Osteoblast (primary cell): ENCODE data around the gene NEK4. TPM values are rescaled to one million over a fixed set of nuclear protein-coding genes. Genes with fewer than 3 reads are reported as not detected.

Experiments used
- DNase-seq: peaks from one replicate; pipeline ENCODE4 v3.0.0; 2011; ENCODE audit warnings: low spot score, mixed read lengths; ENCODE audit not compliant: insufficient read length; ENCODE audit errors: missing footprints
- H2AFZ ChIP-seq: 2 replicates; pipeline ENCODE4 v1.6.0; 2011; ENCODE audit warnings: mild to moderate bottlenecking, low read length
- H3K27ac ChIP-seq: 2 replicates; pipeline ENCODE4 v1.5.1; 2011; ENCODE audit warnings: mild to moderate bottlenecking, low read depth, low read length, moderate library complexity
- H3K27me3 ChIP-seq: 2 replicates; pipeline ENCODE4 v1.6.0; 2012; ENCODE audit warnings: mild to moderate bottlenecking, control low read depth, inconsistent platforms, low read length, moderate library complexity; ENCODE audit not compliant: insufficient read depth
- H3K36me3 ChIP-seq: 2 replicates; pipeline ENCODE4 v1.5.1; 2011; ENCODE audit warnings: mild to moderate bottlenecking, low read length, control low read depth, moderate library complexity; ENCODE audit not compliant: insufficient read depth
- H3K4me1 ChIP-seq: 2 replicates; pipeline ENCODE4 v1.5.1; 2011; ENCODE audit warnings: mild to moderate bottlenecking, low read length, control low read depth, moderate library complexity; ENCODE audit not compliant: insufficient read depth
- H3K4me2 ChIP-seq: 2 replicates; pipeline ENCODE4 v1.6.0; 2011; ENCODE audit warnings: mild to moderate bottlenecking, low read length; ENCODE audit not compliant: insufficient read depth
- H3K4me3 ChIP-seq: fragments of 200-600 bp; sonication (generic); 3 replicates; pipeline ENCODE4 v1.5.1; 2012; ENCODE audit warnings: mild to moderate bottlenecking, low read length, inconsistent platforms; ENCODE audit not compliant: insufficient read depth
- H3K79me2 ChIP-seq: 2 replicates; pipeline ENCODE4 v1.6.0; 2012; ENCODE audit warnings: mild to moderate bottlenecking, low read length, control low read depth, inconsistent platforms; ENCODE audit not compliant: insufficient read depth
- H3K9me3 ChIP-seq: 2 replicates; pipeline ENCODE4 v1.5.1; 2011; ENCODE audit warnings: low read depth, low read length, control low read depth
- H4K20me1 ChIP-seq: 2 replicates; pipeline ENCODE4 v1.6.0; 2012; ENCODE audit warnings: mild to moderate bottlenecking, low read length, control low read depth; ENCODE audit not compliant: insufficient read depth
- total RNA-seq: library from RNA; depleted of rRNA; stranded (reverse); fragments of >200 nt; gene quantifications from 2 replicates; pipeline ENCODE4 v1.2.3, GENCODE V29; 2012
- TF ChIP-seq, protein P1 (sequence below): IDR thresholded peaks from 2 replicates; pipeline ENCODE4 v1.5.1; 2011; ENCODE audit warnings: mild to moderate bottlenecking, low read depth, low read length, moderate library complexity; ENCODE audit errors: extremely low read depth

Gene NEK4
- total RNA-seq, 1 donor, result 24.6 TPM

GRCh38 chr3:52771702-52772101 lies 962 bp upstream of the NEK4 start:
- no peak for DNase-seq
- H3K4me2 ChIP-seq, result peak overlapping the region; percentile 82
- no peak overlapping the region for H3K27ac ChIP-seq
- H2AFZ ChIP-seq, result peak overlapping the region; percentile 95
- H3K4me3 ChIP-seq, result no peak overlapping the region
- H3K79me2 ChIP-seq, result peaks cover 18% of the 10 kb centered on the region
- peaks cover 9% of the 10 kb centered on the region for H3K4me1 ChIP-seq
- H4K20me1 ChIP-seq, result no peaks in the 10 kb centered on the region
- TF ChIP-seq, protein P1, sequence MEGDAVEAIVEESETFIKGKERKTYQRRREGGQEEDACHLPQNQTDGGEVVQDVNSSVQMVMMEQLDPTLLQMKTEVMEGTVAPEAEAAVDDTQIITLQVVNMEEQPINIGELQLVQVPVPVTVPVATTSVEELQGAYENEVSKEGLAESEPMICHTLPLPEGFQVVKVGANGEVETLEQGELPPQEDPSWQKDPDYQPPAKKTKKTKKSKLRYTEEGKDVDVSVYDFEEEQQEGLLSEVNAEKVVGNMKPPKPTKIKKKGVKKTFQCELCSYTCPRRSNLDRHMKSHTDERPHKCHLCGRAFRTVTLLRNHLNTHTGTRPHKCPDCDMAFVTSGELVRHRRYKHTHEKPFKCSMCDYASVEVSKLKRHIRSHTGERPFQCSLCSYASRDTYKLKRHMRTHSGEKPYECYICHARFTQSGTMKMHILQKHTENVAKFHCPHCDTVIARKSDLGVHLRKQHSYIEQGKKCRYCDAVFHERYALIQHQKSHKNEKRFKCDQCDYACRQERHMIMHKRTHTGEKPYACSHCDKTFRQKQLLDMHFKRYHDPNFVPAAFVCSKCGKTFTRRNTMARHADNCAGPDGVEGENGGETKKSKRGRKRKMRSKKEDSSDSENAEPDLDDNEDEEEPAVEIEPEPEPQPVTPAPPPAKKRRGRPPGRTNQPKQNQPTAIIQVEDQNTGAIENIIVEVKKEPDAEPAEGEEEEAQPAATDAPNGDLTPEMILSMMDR, result no peak
- no peaks in the 10 kb centered on the region for H3K9me3 ChIP-seq
- no peaks in the 10 kb centered on the region for H3K36me3 ChIP-seq
- H3K27me3 ChIP-seq, result no peaks in the 10 kb centered on the region

- peak overlapping the region; percentile 72 for H3K4me3 ChIP-seq
- H3K4me2 ChIP-seq, result peak overlapping the region; percentile 82
- H3K36me3 ChIP-seq, result no peaks in the 10 kb centered on the region
- peak overlapping the region; percentile 29 for H3K27ac ChIP-seq
- H3K79me2 ChIP-seq, result peaks cover 18% of the 10 kb centered on the region
- no peak for DNase-seq
- no peaks in the 10 kb centered on the region for H3K27me3 ChIP-seq
- peaks cover 9% of the 10 kb centered on the region for H3K4me1 ChIP-seq
- TF ChIP-seq, protein P1, result no peak
- H2AFZ ChIP-seq, result peak overlapping the region; percentile 95
- no peaks in the 10 kb centered on the region for H3K9me3 ChIP-seq
- no peaks in the 10 kb centered on the region for H4K20me1 ChIP-seq
These were observed 568 bp upstream of the NEK4 start for GRCh38 chr3:52771334-52771681.

GRCh38 chr3:52769786-52770455 lies 819 bp downstream of the NEK4 start:
- no peaks in the 10 kb centered on the region for H4K20me1 ChIP-seq
- no peaks in the 10 kb centered on the region for H3K9me3 ChIP-seq
- no peaks in the 10 kb centered on the region for H3K27me3 ChIP-seq
- peaks cover 5% of the 10 kb centered on the region for H3K36me3 ChIP-seq
- DNase-seq, result no peak
- H3K79me2 ChIP-seq, result peaks cover 18% of the 10 kb centered on the region
- H3K4me1 ChIP-seq, result peaks cover 9% of the 10 kb centered on the region
- H3K4me3 ChIP-seq, result peak overlapping the region; percentile 72
- peak overlapping the region; percentile 82 for H3K4me2 ChIP-seq
- peak overlapping the region; percentile 95 for H2AFZ ChIP-seq
- peak overlapping the region; percentile 29 for H3K27ac ChIP-seq
- TF ChIP-seq, protein P1, result no peak

- Histone ChIP-seq H3K36me3 (peaks cover 28% of the 10 kb centered on the region), H3K27me3 (no peaks in the 10 kb centered on the region), H4K20me1 (no peaks in the 10 kb centered on the region), H3K4me1 (no peaks in the 10 kb centered on the region), H2AFZ (no peak overlapping the region), H3K4me2 (no peak overlapping the region), H3K4me3 (no peak overlapping the region), H3K27ac (no peak overlapping the region), H3K9me3 (no peaks in the 10 kb centered on the region), H3K79me2 (peaks cover 3% of the 10 kb centered on the region)
- TF ChIP-seq, protein P1, result no peak
- no peak for DNase-seq
These were observed 7.3 kb downstream of the NEK4 start for GRCh38 chr3:52763466-52763865.
